HEK293 (cell line): Measurements from ENCODE around the gene STX11.

Experiments used
- CTCF ChIA-PET: fragments of 350-600 bp; formaldehyde crosslinking; extraction: SDS; loops from one replicate; lab custom pipeline; 2021; ENCODE audit warnings: antibody characterized with exemption; lab: Yijun Ruan, JAX
- POLR2A ChIA-PET: fragments of 300-600 bp; formaldehyde crosslinking; extraction: SDS; loops from one replicate; lab custom pipeline; 2020; ENCODE audit warnings: antibody characterized with exemption, inconsistent platforms; lab: Yijun Ruan, JAX
- H3K27ac ChIP-seq: fragments of 200-500 bp; sonication (Bioruptor generic); 2 replicates; pipeline ENCODE4 v1.5.1; 2014; ENCODE audit warnings: low read depth, low read length, control low read depth, inconsistent platforms; ENCODE audit errors: extremely low read depth
- H3K36me3 ChIP-seq, 2 experiments: fragments of 200-500 bp in 1 of 2; sonication (Bioruptor generic) in 1 of 2; 1 replicate in 1 of 2; 2 replicates in 1 of 2; pipeline ENCODE4 v1.5.1; 2014 to 2017; ENCODE audit warnings: inconsistent platforms in 2 of 2, low read length in 2 of 2; ENCODE audit not compliant: control insufficient read depth in 2 of 2, insufficient read depth in 1 of 2
- H3K4me1 ChIP-seq: fragments of 200-500 bp; sonication (Bioruptor generic); 2 replicates; pipeline ENCODE4 v1.5.1; 2014; ENCODE audit warnings: mild to moderate bottlenecking, low read length, inconsistent platforms; ENCODE audit not compliant: control insufficient read depth, insufficient read depth
- H3K4me3 ChIP-seq: 2 replicates; pipeline ENCODE4 v1.5.1; 2011; ENCODE audit warnings: low read depth, mild to moderate bottlenecking, control low read depth, low read length, moderate library complexity
- H3K9me3 ChIP-seq: fragments of 200-500 bp; sonication (Bioruptor generic); 2 replicates; pipeline ENCODE4 v1.5.1; 2014; ENCODE audit warnings: low read depth, low read length, inconsistent platforms; ENCODE audit not compliant: control insufficient read depth, insufficient read depth
- KLF9 ChIP-seq: fragments of 450-650 bp; formaldehyde crosslinking; IDR thresholded peaks from 2 replicates; pipeline ENCODE4 v1.5.1; 2016; ENCODE audit warnings: missing biosample characterization, missing genetic modification characterization, low read depth
- TCF7L2 ChIP-seq: IDR thresholded peaks from 2 replicates; pipeline ENCODE4 v1.6.1; 2011; ENCODE audit warnings: low read depth, mild to moderate bottlenecking, inconsistent platforms, low read length, moderate library complexity, borderline replicate concordance
- ZBTB1 ChIP-seq: fragments of 450-650 bp; formaldehyde crosslinking; IDR thresholded peaks from 2 replicates; pipeline ENCODE4 v1.5.1; 2016; ENCODE audit warnings: missing biosample characterization, missing genetic modification characterization
- ZBTB17 ChIP-seq: fragments of 450-650 bp; formaldehyde crosslinking; IDR thresholded peaks from 2 replicates; pipeline ENCODE4 v1.5.1; 2016; ENCODE audit warnings: missing biosample characterization, missing genetic modification characterization
- ZNF114 ChIP-seq: fragments of 450-650 bp; formaldehyde crosslinking; IDR thresholded peaks from 2 replicates; pipeline ENCODE4 v1.5.0; 2017; ENCODE audit warnings: missing biosample characterization, missing genetic modification characterization
- ZNF174 ChIP-seq: fragments of 450-650 bp; formaldehyde crosslinking; IDR thresholded peaks from 2 replicates; pipeline ENCODE4 v1.5.0; 2017; ENCODE audit warnings: missing biosample characterization, mild to moderate bottlenecking, missing genetic modification characterization
- ZNF2 ChIP-seq: fragments of 450-650 bp; formaldehyde crosslinking; IDR thresholded peaks from 2 replicates; pipeline ENCODE4 v1.5.1; 2016; ENCODE audit warnings: missing biosample characterization, missing genetic modification characterization
- ZNF514 ChIP-seq: fragments of 450-650 bp; formaldehyde crosslinking; IDR thresholded peaks from 2 replicates; pipeline ENCODE4 v1.5.1; 2016; ENCODE audit warnings: missing biosample characterization, missing genetic modification characterization
- ZNF544 ChIP-seq: fragments of 450-650 bp; formaldehyde crosslinking; IDR thresholded peaks from 2 replicates; pipeline ENCODE4 v1.5.0; 2017; ENCODE audit warnings: missing biosample characterization, missing genetic modification characterization
- ZNF654 ChIP-seq: fragments of 450-650 bp; formaldehyde crosslinking; IDR thresholded peaks from 2 replicates; pipeline ENCODE4 v1.5.1; 2016; ENCODE audit warnings: low read depth, missing biosample characterization, missing genetic modification characterization
- ZNF837 ChIP-seq: fragments of 450-650 bp; formaldehyde crosslinking; IDR thresholded peaks from 2 replicates; pipeline ENCODE4 v1.5.1; 2016; ENCODE audit warnings: missing biosample characterization, missing genetic modification characterization
- TF ChIP-seq, protein P1 (sequence below): fragments of 450-650 bp; formaldehyde crosslinking; IDR thresholded peaks from 2 replicates; pipeline ENCODE4 v1.5.0; 2017; ENCODE audit warnings: missing biosample characterization, missing genetic modification characterization, borderline replicate concordance
- TF ChIP-seq, protein P2 (sequence below): fragments of 450-650 bp; IDR thresholded peaks from 2 replicates; pipeline ENCODE4 v1.5.1; 2018; ENCODE audit warnings: missing biosample characterization, missing genetic modification characterization
- TF ChIP-seq, protein P3 (sequence below): fragments of 450-650 bp; formaldehyde crosslinking; IDR thresholded peaks from 2 replicates; pipeline ENCODE4 v1.5.1; 2017; ENCODE audit warnings: missing biosample characterization, missing genetic modification characterization
- TF ChIP-seq, protein P4 (sequence below): fragments of 450-650 bp; formaldehyde crosslinking; IDR thresholded peaks from 2 replicates; pipeline ENCODE4 v1.5.1; 2016; ENCODE audit warnings: missing biosample characterization, missing genetic modification characterization
- TF ChIP-seq, protein P5 (sequence below): fragments of 450-650 bp; formaldehyde crosslinking; IDR thresholded peaks from 2 replicates; pipeline ENCODE4 v1.5.1; 2016; ENCODE audit warnings: missing biosample characterization, missing genetic modification characterization
- TF ChIP-seq, protein P6 (sequence below): fragments of 450-650 bp; formaldehyde crosslinking; conservative IDR thresholded peaks from 2 replicates; pipeline ENCODE4 v1.5.1; 2016; ENCODE audit warnings: low read depth, missing biosample characterization, missing genetic modification characterization
- TF ChIP-seq, protein P7 (sequence below): fragments of 450-650 bp; formaldehyde crosslinking; IDR thresholded peaks from 2 replicates; pipeline ENCODE4 v1.5.1; 2016; ENCODE audit warnings: missing biosample characterization, missing genetic modification characterization

The STX11 gene

DNA sequence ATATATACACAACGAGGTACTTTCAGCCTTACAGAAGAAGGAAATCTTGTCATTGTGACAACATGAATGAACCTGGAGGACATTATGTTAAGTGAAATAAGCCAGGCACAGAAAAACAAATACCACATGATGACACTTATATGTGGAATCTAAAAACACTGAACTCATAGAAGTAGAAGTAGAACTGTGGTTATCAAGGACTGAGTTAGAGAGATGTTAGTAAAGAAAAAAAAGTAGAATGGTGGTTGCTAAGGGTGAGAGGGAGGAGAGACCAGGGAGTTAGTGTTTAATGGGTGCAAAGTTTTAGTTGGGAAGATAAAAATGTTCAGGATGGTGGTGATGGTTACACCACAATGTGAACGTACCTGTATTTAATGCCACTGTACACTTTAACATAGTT, 4.8 kb upstream of the STX11 start (continued):
- no peak for TF ChIP-seq KLF9 (tag by site-specific recombination)
- TF ChIP-seq TCF7L2, result no peak
- no peak for TF ChIP-seq ZBTB17 (tag by site-specific recombination)
- TF ChIP-seq, protein P1, sequence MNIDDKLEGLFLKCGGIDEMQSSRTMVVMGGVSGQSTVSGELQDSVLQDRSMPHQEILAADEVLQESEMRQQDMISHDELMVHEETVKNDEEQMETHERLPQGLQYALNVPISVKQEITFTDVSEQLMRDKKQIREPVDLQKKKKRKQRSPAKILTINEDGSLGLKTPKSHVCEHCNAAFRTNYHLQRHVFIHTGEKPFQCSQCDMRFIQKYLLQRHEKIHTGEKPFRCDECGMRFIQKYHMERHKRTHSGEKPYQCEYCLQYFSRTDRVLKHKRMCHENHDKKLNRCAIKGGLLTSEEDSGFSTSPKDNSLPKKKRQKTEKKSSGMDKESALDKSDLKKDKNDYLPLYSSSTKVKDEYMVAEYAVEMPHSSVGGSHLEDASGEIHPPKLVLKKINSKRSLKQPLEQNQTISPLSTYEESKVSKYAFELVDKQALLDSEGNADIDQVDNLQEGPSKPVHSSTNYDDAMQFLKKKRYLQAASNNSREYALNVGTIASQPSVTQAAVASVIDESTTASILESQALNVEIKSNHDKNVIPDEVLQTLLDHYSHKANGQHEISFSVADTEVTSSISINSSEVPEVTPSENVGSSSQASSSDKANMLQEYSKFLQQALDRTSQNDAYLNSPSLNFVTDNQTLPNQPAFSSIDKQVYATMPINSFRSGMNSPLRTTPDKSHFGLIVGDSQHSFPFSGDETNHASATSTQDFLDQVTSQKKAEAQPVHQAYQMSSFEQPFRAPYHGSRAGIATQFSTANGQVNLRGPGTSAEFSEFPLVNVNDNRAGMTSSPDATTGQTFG (tag by site-specific recombination), result no peak
- TF ChIP-seq ZNF514 (tag by site-specific recombination), result no peak
- no peak for TF ChIP-seq ZNF837 (tag by site-specific recombination)

DNA sequence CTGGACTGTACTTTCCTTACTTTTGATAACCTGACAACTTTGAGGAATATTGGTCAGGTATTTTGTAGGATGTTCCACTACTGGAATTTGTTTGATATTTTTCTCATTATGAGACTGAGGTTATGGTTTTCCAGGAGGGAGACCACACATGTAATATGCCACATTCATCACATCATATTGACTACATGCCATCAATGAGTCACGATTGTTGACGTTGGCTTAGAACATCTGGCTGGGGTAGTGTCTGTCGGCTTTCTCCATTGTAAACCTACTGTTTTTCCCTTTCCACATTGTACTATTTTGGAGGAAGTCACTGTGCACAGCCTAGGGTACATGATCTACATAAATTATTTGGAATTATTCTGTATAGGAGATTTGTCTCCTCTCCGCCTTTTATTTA, 1.4 kb upstream of the STX11 start:
- ChIA-PET POLR2A (no interaction called here), CTCF (interaction anchor here (0.7 kb wide), 1 partner anchor 31 kb away, joined by 3 read pairs; no protein-coding TSS in a partner anchor)
- no peaks in the 10 kb centered on the region for H3K36me3 ChIP-seq
- no peak overlapping the region for H3K27ac ChIP-seq
- H3K4me3 ChIP-seq, result no peak overlapping the region
- no peaks in the 10 kb centered on the region for H3K4me1 ChIP-seq
- H3K9me3 ChIP-seq, result no peaks in the 10 kb centered on the region
- TF ChIP-seq, protein P2, sequence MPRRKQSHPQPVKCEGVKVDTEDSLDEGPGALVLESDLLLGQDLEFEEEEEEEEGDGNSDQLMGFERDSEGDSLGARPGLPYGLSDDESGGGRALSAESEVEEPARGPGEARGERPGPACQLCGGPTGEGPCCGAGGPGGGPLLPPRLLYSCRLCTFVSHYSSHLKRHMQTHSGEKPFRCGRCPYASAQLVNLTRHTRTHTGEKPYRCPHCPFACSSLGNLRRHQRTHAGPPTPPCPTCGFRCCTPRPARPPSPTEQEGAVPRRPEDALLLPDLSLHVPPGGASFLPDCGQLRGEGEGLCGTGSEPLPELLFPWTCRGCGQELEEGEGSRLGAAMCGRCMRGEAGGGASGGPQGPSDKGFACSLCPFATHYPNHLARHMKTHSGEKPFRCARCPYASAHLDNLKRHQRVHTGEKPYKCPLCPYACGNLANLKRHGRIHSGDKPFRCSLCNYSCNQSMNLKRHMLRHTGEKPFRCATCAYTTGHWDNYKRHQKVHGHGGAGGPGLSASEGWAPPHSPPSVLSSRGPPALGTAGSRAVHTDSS (tag by site-specific recombination), result no peak
- TF ChIP-seq, protein P3, sequence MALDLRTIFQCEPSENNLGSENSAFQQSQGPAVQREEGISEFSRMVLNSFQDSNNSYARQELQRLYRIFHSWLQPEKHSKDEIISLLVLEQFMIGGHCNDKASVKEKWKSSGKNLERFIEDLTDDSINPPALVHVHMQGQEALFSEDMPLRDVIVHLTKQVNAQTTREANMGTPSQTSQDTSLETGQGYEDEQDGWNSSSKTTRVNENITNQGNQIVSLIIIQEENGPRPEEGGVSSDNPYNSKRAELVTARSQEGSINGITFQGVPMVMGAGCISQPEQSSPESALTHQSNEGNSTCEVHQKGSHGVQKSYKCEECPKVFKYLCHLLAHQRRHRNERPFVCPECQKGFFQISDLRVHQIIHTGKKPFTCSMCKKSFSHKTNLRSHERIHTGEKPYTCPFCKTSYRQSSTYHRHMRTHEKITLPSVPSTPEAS (tag by site-specific recombination), result no peak
- TF ChIP-seq ZNF654 (tag by site-specific recombination) (no peak), ZBTB1 (tag by site-specific recombination) (no peak), ZNF174 (tag by site-specific recombination) (no peak), ZNF2 (tag by site-specific recombination) (no peak), ZNF544 (tag by site-specific recombination) (no peak), ZNF114 (tag by site-specific recombination) (no peak)
- TF ChIP-seq, protein P4, sequence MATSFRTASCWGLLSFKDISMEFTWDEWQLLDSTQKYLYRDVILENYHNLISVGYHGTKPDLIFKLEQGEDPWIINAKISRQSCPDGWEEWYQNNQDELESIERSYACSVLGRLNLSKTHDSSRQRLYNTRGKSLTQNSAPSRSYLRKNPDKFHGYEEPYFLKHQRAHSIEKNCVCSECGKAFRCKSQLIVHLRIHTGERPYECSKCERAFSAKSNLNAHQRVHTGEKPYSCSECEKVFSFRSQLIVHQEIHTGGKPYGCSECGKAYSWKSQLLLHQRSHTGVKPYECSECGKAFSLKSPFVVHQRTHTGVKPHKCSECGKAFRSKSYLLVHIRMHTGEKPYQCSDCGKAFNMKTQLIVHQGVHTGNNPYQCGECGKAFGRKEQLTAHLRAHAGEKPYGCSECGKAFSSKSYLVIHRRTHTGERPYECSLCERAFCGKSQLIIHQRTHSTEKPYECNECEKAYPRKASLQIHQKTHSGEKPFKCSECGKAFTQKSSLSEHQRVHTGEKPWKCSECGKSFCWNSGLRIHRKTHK (tag by site-specific recombination), result no peak
- TF ChIP-seq, protein P5, sequence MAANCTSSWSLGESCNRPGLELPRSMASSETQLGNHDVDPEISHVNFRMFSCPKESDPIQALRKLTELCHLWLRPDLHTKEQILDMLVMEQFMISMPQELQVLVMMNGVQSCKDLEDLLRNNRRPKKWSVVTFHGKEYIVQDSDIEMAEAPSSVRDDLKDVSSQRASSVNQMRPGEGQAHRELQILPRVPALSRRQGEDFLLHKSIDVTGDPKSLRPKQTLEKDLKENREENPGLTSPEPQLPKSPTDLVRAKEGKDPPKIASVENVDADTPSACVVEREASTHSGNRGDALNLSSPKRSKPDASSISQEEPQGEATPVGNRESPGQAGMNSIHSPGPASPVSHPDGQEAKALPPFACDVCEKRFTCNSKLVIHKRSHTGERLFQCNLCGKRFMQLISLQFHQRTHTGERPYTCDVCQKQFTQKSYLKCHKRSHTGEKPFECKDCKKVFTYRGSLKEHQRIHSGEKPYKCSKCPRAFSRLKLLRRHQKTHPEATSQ (tag by site-specific recombination), result no peak
- TF ChIP-seq, protein P6, sequence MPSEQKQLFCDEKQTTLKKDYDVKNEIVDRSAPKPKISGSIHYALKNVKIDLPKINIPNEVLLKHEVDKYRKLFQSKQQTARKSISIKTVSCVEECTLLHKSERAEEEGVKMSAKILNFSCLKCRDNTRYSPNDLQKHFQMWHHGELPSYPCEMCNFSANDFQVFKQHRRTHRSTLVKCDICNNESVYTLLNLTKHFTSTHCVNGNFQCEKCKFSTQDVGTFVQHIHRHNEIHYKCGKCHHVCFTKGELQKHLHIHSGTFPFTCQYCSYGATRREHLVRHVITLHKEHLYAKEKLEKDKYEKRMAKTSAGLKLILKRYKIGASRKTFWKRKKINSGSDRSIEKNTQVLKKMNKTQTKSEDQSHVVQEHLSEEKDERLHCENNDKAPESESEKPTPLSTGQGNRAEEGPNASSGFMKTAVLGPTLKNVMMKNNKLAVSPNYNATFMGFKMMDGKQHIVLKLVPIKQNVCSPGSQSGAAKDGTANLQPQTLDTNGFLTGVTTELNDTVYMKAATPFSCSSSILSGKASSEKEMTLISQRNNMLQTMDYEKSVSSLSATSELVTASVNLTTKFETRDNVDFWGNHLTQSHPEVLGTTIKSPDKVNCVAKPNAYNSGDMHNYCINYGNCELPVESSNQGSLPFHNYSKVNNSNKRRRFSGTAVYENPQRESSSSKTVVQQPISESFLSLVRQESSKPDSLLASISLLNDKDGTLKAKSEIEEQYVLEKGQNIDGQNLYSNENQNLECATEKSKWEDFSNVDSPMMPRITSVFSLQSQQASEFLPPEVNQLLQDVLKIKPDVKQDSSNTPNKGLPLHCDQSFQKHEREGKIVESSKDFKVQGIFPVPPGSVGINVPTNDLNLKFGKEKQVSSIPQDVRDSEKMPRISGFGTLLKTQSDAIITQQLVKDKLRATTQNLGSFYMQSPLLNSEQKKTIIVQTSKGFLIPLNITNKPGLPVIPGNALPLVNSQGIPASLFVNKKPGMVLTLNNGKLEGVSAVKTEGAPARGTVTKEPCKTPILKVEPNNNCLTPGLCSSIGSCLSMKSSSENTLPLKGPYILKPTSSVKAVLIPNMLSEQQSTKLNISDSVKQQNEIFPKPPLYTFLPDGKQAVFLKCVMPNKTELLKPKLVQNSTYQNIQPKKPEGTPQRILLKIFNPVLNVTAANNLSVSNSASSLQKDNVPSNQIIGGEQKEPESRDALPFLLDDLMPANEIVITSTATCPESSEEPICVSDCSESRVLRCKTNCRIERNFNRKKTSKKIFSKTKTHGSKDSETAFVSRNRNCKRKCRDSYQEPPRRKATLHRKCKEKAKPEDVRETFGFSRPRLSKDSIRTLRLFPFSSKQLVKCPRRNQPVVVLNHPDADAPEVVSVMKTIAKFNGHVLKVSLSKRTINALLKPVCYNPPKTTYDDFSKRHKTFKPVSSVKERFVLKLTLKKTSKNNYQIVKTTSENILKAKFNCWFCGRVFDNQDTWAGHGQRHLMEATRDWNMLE (tag by site-specific recombination), result no peak
- TF ChIP-seq, protein P7, sequence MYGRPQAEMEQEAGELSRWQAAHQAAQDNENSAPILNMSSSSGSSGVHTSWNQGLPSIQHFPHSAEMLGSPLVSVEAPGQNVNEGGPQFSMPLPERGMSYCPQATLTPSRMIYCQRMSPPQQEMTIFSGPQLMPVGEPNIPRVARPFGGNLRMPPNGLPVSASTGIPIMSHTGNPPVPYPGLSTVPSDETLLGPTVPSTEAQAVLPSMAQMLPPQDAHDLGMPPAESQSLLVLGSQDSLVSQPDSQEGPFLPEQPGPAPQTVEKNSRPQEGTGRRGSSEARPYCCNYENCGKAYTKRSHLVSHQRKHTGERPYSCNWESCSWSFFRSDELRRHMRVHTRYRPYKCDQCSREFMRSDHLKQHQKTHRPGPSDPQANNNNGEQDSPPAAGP (tag by site-specific recombination), result no peak
